Left lung (tissue), 10 donors: ENCODE results near the gene LAMC3. TPM values are rescaled to one million over a fixed set of nuclear protein-coding genes. Genes with fewer than 3 reads are reported as not detected.

Source experiments
- ATAC-seq: fragments of 200-7000 bp; cut with Tn5 transposase; one replicate; pipeline ENCODE4 v1.9.1; 2020; ENCODE audit warnings: moderate library complexity
- DNase-seq, 4 donors: peaks; one replicate each; pipeline ENCODE4 v3.0.0-alpha.2; 2013 to 2020
- H3K27ac ChIP-seq, 2 donors: fragments of 200-600 bp; sonication (generic) in 1 of 2; one replicate each; pipeline versions ENCODE4 v1.5.0 to v1.8.0; 2020 to 2021
- H3K27me3 ChIP-seq, 2 donors: fragments of 200-600 bp; sonication (generic) in 1 of 2; one replicate each; pipeline versions ENCODE4 v1.5.0 to v1.8.0; 2020 to 2021
- H3K36me3 ChIP-seq, 2 donors: fragments of 200-600 bp; sonication (generic) in 1 of 2; one replicate each; pipeline versions ENCODE4 v1.5.0 to v1.8.0; 2020 to 2021
- H3K4me1 ChIP-seq, 2 donors: fragments of 200-600 bp; one replicate each; pipeline ENCODE4 v1.8.0; 2021
- H3K4me3 ChIP-seq, 2 donors: fragments of 200-600 bp; sonication (generic) in 1 of 2; one replicate each; pipeline versions ENCODE4 v1.5.0 to v1.8.0; 2020 to 2021; ENCODE audit warnings: mild to moderate bottlenecking in 1 of 2
- H3K9me3 ChIP-seq, 2 donors: fragments of 200-600 bp; sonication (generic) in 1 of 2; one replicate each; pipeline versions ENCODE4 v1.5.0 to v1.8.0; 2020 to 2021
- CTCF ChIP-seq, 2 donors: fragments of 200-600 bp; sonication (generic) in 1 of 2; IDR thresholded peaks; one replicate each; pipeline versions ENCODE4 v1.5.0 to v1.8.0; 2021; ENCODE audit warnings: antibody characterized with exemption in 2 of 2
- intact Hi-C, 2 donors: fragments of 100-400 bp; cut with DNase I; formaldehyde crosslinking; loops; one replicate each; pipeline versions ENCODE4 v1.11.2 to v1.14.2; 2022
- polyA plus RNA-seq, 6 donors: library from polyadenylated mRNA; unstranded; fragments of 120-200 nt; gene quantifications; one replicate each; pipeline ENCODE4 v1.2.1, GENCODE V29; 2013; ENCODE audit not compliant: insufficient read length in 6 of 6
- total RNA-seq, 2 donors: library from RNA; stranded (reverse); fragmentation: NEBNext Ultra II Directional; extraction: Animal tissue kit (Norgen Biotek cat#: 25700); gene quantifications; one replicate each; pipeline ENCODE4 v1.2.1, GENCODE V29; 2021
- donor health status: DM: no; HTN: yes; CAD: no.
- donor health status: DM: no; HTN: no; CAD: no.

LAMC3 gene
- total and polyA plus RNA-seq, 8 donors = 9.2 to 25.5 (median 14.3) TPM

DNA sequence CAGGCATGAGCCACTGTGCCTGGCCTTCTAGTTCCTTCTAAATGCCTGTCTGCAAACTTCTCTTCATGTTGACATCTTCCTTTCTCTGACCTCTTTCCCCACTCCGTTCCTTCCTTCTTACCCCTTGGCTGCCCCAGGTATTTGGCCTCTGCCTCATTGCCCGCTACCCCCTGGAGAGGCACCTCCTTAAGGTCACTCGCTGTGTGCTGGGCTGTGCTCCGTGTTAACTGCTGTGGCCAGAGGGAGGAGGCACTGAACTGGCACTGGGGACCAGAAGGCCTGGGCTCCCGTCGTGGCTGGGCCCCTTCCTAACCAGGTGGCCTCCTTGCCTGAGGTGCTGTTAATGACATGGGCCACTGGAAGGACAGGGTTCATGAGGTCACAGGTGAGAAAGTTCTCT is 39.4 kb downstream of the LAMC3 start:
- intact Hi-C loops = loop anchor here in 1 of 2 donors (10.0 kb wide), 2 partner anchors 174 to 344 kb away; no protein-coding TSS in a partner anchor
- Histone ChIP-seq H3K9me3 (no peaks in the 10 kb centered on the region), H3K36me3 (no peaks in the 10 kb centered on the region), H3K27ac (no peak overlapping the region), H3K27me3 (peaks cover 0 to 47% of the 10 kb centered on the region in 2 donors), H3K4me1 (peaks cover 3 to 7% of the 10 kb centered on the region in 2 donors), H3K4me3 (no peak overlapping the region)
- DNase-seq (no peak), ATAC-seq (no peak)
- TF ChIP-seq CTCF (IDR thresholded peaks at IDR 0.05) = no peak

DNA sequence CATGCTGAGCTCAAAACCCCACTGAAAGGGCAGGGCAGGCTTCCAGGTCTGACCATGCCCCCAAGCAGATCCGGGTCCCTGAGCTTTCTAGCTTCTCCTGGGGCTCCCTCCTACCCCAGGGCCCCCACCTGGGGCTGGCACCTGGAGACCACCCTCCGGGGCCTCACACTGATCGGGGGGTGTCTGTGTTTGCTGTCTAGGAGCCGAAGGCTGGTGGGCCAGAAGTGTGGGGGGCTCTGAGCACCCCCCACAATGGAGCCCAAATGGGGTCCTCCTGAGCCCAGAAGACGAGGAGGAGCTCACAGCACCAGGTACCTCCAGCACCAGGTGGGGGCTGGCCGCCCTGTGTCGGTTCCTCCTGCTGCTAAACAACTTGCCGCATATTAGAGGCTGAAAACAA is 39.8 kb downstream of the LAMC3 start:
- no peaks in the 10 kb centered on the region for H3K9me3 ChIP-seq
- peaks cover 0 to 48% of the 10 kb centered on the region in 2 donors for H3K27me3 ChIP-seq
- intact Hi-C loops = loop anchor here in 1 of 2 donors (10.0 kb wide), 2 partner anchors 174 to 344 kb away; no protein-coding TSS in a partner anchor
- H3K27ac ChIP-seq = no peak overlapping the region
- no peak for ATAC-seq
- TF ChIP-seq CTCF (IDR thresholded peaks at IDR 0.05) = no peak
- DNase-seq = no peak
- H3K36me3 ChIP-seq = no peaks in the 10 kb centered on the region
- H3K4me1 ChIP-seq = peaks cover 3 to 7% of the 10 kb centered on the region in 2 donors
- H3K4me3 ChIP-seq = no peak overlapping the region

DNA sequence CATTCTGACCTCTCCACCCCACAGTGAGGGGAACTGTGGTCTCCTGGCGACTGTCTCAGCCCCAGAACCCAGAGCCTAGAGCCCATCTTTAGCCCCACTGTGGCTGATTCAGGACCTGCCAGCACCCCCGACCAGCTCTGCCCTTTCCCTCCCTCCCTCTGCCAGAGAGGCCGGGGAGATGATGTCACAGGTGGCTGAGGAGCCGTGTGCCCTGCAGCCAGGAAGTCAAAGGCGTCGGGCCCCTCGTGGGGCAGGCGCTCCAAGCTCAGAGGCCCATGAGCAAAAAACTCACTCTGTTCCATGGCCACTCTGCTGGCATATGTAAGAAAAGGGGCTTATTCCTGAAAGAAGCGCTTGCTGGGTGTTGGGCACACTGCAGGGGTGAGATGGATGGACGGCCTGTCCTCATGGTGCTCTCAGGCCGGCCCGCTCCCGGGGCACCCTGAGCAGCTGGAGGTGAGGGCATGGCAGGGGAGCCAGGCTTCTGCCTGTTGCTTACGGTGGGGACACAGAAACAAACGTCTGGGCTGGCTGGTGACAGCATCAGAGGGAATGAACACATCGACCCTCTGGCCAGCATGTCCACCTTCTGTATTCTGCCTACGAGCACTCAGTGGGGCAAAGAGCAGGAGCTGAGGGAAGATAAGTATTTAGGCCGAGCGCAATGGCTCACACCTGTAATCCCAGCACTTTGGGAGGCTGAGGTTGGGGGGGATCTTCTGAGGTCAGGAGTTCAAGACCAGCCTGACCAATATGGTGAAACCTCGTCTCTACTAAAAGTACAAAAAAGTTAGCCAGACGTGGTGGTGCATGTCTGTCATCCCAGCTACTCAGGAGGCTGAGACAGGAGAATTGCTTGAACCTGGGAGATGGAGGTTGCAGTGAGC is 41.1 kb downstream of the LAMC3 start:
- Histone ChIP-seq H3K27me3 (peaks cover 0 to 48% of the 10 kb centered on the region in 2 donors), H3K9me3 (no peaks in the 10 kb centered on the region), H3K4me3 (no peak overlapping the region), H3K36me3 (no peaks in the 10 kb centered on the region), H3K4me1 (peaks cover 3 to 7% of the 10 kb centered on the region in 2 donors), H3K27ac (no peak overlapping the region)
- no peak for TF ChIP-seq CTCF (IDR thresholded peaks at IDR 0.05)
- ATAC-seq (no peak), DNase-seq (no peak)
- intact Hi-C loops = loop anchor here in 1 of 2 donors (10.0 kb wide), 2 partner anchors 175 to 345 kb away; no protein-coding TSS in a partner anchor

GRCh38 chr9:131050831-131051230 is 41.9 kb downstream of the LAMC3 start:
- peaks cover 0 to 48% of the 10 kb centered on the region in 2 donors for H3K27me3 ChIP-seq
- H3K36me3 ChIP-seq = no peaks in the 10 kb centered on the region
- no peak overlapping the region for H3K4me3 ChIP-seq
- no peak overlapping the region for H3K27ac ChIP-seq
- H3K4me1 ChIP-seq = peaks cover 3 to 7% of the 10 kb centered on the region in 2 donors
- no peaks in the 10 kb centered on the region for H3K9me3 ChIP-seq
- intact Hi-C loops = no loop called here
- DNase-seq = no peak
- ATAC-seq = no peak
- TF ChIP-seq CTCF (IDR thresholded peaks at IDR 0.05) = no peak
